Kidney (tissue), 14 donors: ENCODE results near the gene USP5. TPM values are rescaled to one million over a fixed set of nuclear protein-coding genes. Genes with fewer than 3 reads are reported as not detected.

Experiments
- DNase-seq, 5 donors: peaks; one replicate each; pipeline ENCODE4 v3.0.0-alpha.2; 2013 to 2020
- FAIRE-seq: peaks from 2 replicates; lab custom pipeline; 2012; peaks lifted over from hg19 to GRCh38; lab: Jason Lieb, UNC
- H3K27ac ChIP-seq, 2 donors: one replicate each; pipeline ENCODE4 v1.7.0; 2013; ENCODE audit warnings: low read depth in 2 of 2, low read length in 2 of 2, inconsistent platforms in 1 of 2
- H3K27me3 ChIP-seq: one replicate; pipeline ENCODE4 v1.7.1; 2013; ENCODE audit warnings: low read length, inconsistent platforms; ENCODE audit not compliant: control insufficient read depth, insufficient read depth
- H3K36me3 ChIP-seq, 3 donors: one replicate each; pipeline versions ENCODE4 v1.7.0 to v1.7.1; 2013; ENCODE audit warnings: low read length in 3 of 3, control low read depth in 1 of 3, inconsistent platforms in 1 of 3; ENCODE audit not compliant: insufficient read depth in 3 of 3, control insufficient read depth in 2 of 3
- H3K4me1 ChIP-seq, 3 donors: one replicate each; pipeline versions ENCODE4 v1.7.0 to v1.7.1; 2013; ENCODE audit warnings: low read length in 3 of 3, inconsistent platforms in 1 of 3, low read depth in 1 of 3; ENCODE audit not compliant: control insufficient read depth in 2 of 3, insufficient read depth in 2 of 3
- H3K4me3 ChIP-seq, 3 donors: one replicate each; pipeline versions ENCODE4 v1.7.0 to v1.8.1; 2013; ENCODE audit warnings: low read length in 3 of 3, control low read depth in 1 of 3, inconsistent platforms in 1 of 3
- H3K9ac ChIP-seq, 3 donors: one replicate each; pipeline versions ENCODE4 v1.7.0 to v1.7.1; 2013; ENCODE audit warnings: low read length in 3 of 3, control low read depth in 1 of 3, inconsistent platforms in 1 of 3
- H3K9me3 ChIP-seq, 3 donors: one replicate each; pipeline versions ENCODE4 v1.7.0 to v1.7.1; 2013; ENCODE audit warnings: low read length in 3 of 3, control low read depth in 1 of 3, inconsistent platforms in 1 of 3; ENCODE audit not compliant: control insufficient read depth in 2 of 3, insufficient read depth in 1 of 3
- intact Hi-C: fragments of 100-400 bp; cut with DNase I; formaldehyde crosslinking; loops from one replicate; pipeline ENCODE4 v1.11.1; 2022
- polyA plus RNA-seq: library from polyadenylated mRNA; stranded (reverse); fragments of 350-450 nt; fragmentation: Illumina TruSeq; extraction: RNeasy Lipid Tissue Mini Kit (QIAGEN cat#74804); gene quantifications from one replicate; pipeline ENCODE4 v1.2.3, GENCODE V29; 2014; ENCODE audit warnings: low read depth, low replicate concordance; ENCODE audit not compliant: insufficient read depth
- total RNA-seq: library from RNA; stranded (reverse); fragmentation: NEBNext Ultra II Directional; extraction: Animal tissue kit (Norgen Biotek cat#: 25700); gene quantifications from one replicate; pipeline ENCODE4 v1.2.1, GENCODE V29; 2021
- TF ChIP-seq, protein P1 (sequence below): IDR thresholded peaks from 3 replicates; pipeline ENCODE4 v1.5.1; 2012; ENCODE audit warnings: mild to moderate bottlenecking, moderate library complexity, borderline replicate concordance; ENCODE audit not compliant: insufficient read depth; ENCODE audit errors: extremely low read depth
- donor health status: control.
- donor health status: control.
- donor health status: control.
- donor health status: control.
- donor health status: control.
- donor health status: DM: yes; HTN: yes; CAD: no.
- donor health status: Normal renal cell carcinoma (clear cell type).

USP5 gene
- total and polyA plus RNA-seq, 2 donors from 2014 or later: 52.3 to 75.5 TPM

DNA sequence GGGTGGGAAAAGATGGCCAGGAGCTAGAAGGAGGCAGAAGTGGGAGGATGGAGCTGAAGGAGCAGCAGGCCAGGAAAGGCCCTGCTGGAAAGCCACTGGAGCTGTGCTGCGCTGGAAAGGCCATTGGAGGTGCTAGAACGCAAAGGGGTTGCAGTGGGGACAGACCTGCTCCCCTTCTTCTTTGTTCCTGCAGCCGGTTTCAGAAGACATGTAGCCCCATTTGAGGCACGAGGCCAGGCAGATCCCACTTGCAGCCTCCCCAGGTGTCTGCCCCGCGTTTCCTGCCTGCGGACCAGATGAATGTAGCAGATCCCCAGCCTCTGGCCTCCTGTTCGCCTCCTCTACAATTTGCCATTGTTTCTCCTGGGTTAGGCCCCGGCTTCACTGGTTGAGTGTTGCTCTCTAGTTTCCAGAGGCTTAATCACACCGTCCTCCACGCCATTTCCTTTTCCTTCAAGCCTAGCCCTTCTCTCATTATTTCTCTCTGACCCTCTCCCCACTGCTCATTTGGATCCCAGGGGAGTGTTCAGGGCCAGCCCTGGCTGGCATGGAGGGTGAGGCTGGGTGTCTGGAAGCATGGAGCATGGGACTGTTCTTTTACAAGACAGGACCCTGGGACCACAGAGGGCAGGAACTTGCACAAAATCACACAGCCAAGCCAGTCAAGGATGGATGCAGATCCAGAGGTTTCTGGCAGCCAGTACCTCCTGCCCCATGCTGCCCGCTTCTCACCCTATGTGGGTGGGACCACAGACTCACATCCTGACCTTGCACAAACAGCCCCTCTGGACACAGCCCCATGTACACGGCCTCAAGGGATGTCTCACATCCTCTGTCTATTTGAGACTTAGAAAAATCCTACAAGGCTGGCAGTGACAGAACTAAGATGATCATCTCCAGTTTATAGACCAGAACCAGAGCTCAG is 32.6 kb upstream of the USP5 start:
- peaks cover 0 to 3% (median 0%) of the 10 kb centered on the region in 3 donors for H3K36me3 ChIP-seq

DNA sequence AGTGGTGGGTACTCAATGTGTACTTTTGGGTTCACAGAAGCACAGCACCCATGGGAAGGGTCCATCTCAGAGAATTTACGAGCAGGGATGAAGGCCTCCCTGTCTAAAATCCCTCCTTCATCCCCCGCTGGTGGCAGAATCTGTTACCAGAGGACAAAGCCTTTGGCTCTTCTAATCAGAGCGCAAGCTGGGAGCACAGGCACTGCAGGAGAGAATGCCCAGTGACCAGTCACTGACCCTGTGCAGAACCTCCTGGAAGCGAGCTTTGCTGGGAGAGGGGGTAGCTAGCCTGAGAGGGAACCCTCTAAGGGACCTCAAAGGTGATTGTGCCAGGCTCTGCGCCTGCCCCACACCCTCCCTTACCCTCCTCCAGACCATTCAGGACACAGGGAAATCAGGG is 31.8 kb upstream of the USP5 start:
- H3K4me1 ChIP-seq: peaks cover 0 to 12% (median 8%) of the 10 kb centered on the region in 3 donors
- no peak overlapping the region for H3K27ac ChIP-seq
- H3K9me3 ChIP-seq: peaks cover 0 to 2% (median 0%) of the 10 kb centered on the region in 3 donors
- intact Hi-C loops: loop anchor here (10.0 kb wide), 1 partner anchor 65 kb away; the partner anchor contains the start of gene MLF2
- no peak overlapping the region for H3K9ac ChIP-seq
- no peaks in the 10 kb centered on the region for H3K27me3 ChIP-seq
- H3K4me3 ChIP-seq: no peak overlapping the region
- peaks cover 0 to 3% (median 0%) of the 10 kb centered on the region in 3 donors for H3K36me3 ChIP-seq
- TF ChIP-seq, protein P1, sequence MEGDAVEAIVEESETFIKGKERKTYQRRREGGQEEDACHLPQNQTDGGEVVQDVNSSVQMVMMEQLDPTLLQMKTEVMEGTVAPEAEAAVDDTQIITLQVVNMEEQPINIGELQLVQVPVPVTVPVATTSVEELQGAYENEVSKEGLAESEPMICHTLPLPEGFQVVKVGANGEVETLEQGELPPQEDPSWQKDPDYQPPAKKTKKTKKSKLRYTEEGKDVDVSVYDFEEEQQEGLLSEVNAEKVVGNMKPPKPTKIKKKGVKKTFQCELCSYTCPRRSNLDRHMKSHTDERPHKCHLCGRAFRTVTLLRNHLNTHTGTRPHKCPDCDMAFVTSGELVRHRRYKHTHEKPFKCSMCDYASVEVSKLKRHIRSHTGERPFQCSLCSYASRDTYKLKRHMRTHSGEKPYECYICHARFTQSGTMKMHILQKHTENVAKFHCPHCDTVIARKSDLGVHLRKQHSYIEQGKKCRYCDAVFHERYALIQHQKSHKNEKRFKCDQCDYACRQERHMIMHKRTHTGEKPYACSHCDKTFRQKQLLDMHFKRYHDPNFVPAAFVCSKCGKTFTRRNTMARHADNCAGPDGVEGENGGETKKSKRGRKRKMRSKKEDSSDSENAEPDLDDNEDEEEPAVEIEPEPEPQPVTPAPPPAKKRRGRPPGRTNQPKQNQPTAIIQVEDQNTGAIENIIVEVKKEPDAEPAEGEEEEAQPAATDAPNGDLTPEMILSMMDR: no peak
- no peak for FAIRE-seq
- DNase-seq: peak in 1 of 5 donors; percentile 60

More for the DNA sequence above, 32.6 kb upstream of the USP5 start:
- Histone ChIP-seq H3K9ac (no peak overlapping the region), H3K27ac (no peak overlapping the region), H3K9me3 (peaks cover 0 to 2% (median 0%) of the 10 kb centered on the region in 3 donors), H3K27me3 (no peaks in the 10 kb centered on the region), H3K4me3 (no peak overlapping the region), H3K4me1 (peaks cover 0 to 12% (median 8%) of the 10 kb centered on the region in 3 donors)
- peak in 2 of 5 donors; percentile 38 to 61 for DNase-seq
- no peak for FAIRE-seq
- intact Hi-C loops: loop anchor here (10.0 kb wide), 1 partner anchor 65 kb away; the partner anchor contains the start of gene MLF2
- TF ChIP-seq, protein P1: no peak

DNA sequence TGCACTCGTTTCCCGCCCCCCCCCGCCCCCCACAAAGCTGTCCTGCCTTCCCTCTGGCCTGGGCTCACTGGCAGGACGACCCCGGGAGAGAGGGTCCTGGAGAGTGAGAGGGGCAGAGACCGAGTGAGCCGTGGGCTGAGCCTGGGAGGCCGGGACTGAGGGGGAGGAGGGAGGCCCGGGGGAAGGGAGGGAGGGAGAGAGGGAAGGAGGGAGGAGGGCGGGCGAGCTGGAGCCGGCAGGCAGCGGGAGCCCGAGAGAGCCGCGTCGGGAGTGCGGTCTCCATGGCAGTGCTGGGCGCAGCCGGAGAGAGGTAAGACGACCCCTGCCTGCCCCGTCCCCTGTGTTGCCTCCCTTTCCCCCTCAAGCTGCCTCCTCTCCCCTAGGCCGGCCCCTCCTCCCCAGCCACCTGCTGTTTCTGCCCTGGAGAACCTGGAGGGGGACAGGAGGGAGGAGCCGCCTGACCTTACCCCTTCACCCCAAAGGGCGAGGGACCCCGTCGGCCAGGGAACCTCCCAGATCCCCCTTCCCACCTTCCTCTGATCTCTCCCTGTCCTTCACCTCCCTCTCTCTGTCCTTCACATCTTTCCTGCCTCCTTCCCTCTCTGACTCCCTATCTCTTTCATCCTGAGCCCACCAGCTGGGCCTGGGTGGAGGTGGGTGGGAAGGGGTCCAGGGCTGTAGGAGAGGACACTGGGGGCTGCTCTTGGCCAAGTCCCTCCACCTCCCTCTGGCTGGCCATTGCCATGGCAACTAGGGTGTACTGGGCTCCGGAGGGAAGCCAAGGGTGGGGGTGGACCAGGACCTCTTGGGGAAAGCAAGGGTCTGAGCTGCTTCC is 30.1 kb upstream of the USP5 start, which contains the start of gene GPR162:
Gene GPR162 (plus strand): TSS at position 231 of the 835 bp plus-strand sequence. CDS start 2,078 bp downstream, outside the sequence.
- Histone ChIP-seq H3K27ac (no peak within 1 kb of the TSS), H3K4me1 (peaks cover 0 to 14% (median 8%) of the 10 kb centered on the region in 3 donors), H3K9ac (peak within 1 kb of the TSS in 2 of 3 donors; percentile 26 to 44), H3K9me3 (peaks cover 0 to 2% (median 0%) of the 10 kb centered on the region in 3 donors), H3K36me3 (peaks cover 0 to 3% (median 0%) of the 10 kb centered on the region in 3 donors), H3K4me3 (peak within 1 kb of the TSS in 2 of 3 donors; percentile 32 to 57), H3K27me3 (no peaks in the 10 kb centered on the region)
- FAIRE-seq (no peak), DNase-seq (peak; percentile 90 to 95 (median 95))
- intact Hi-C loops: loop anchor here (10.0 kb wide), 1 partner anchor 67 kb away; the partner anchor contains the start of gene MLF2
- TF ChIP-seq, protein P1: no peak
